B cell (primary cell): ENCODE measurements around the gene SUCLG2. TPM values are rescaled to one million over a fixed set of nuclear protein-coding genes. Genes with fewer than 3 reads are reported as not detected.

Source experiments
- ATAC-seq: fragments of 200-7000 bp; cut with Tn5 transposase; one replicate; pipeline ENCODE4 v1.10.0; 2021; ENCODE audit warnings: low read depth, mild to moderate bottlenecking, moderate number of reproducible peaks, moderate library complexity
- CTCF ChIA-PET: fragments of 350-600 bp; sonication (Branson Sonifier 250); formaldehyde crosslinking; loops from one replicate; lab custom pipeline; 2021; ENCODE audit warnings: antibody characterized with exemption, inconsistent platforms; lab: Charles Lee
- POLR2A ChIA-PET: fragments of 350-600 bp; sonication (Branson Sonifier 250); formaldehyde crosslinking; loops from one replicate; lab custom pipeline; 2021; ENCODE audit warnings: antibody characterized with exemption; lab: Charles Lee
- DNase-seq: peaks from one replicate; pipeline ENCODE4 v3.0.0; 2013
- H2AFZ ChIP-seq: 2 replicates; pipeline ENCODE4 v1.6.1; 2012; ENCODE audit warnings: mild to moderate bottlenecking, low read depth, low read length; ENCODE audit not compliant: insufficient read depth, poor library complexity, severe bottlenecking
- H3K27ac ChIP-seq, 2 donors: 1 replicate in 1 of 2; 2 replicates in 1 of 2; pipeline ENCODE4 v1.5.1; 2012 to 2013; ENCODE audit warnings: low read length in 2 of 2, mild to moderate bottlenecking in 2 of 2, moderate library complexity in 1 of 2
- H3K27me3 ChIP-seq, 4 experiments: fragments of 200-600 bp in 1 of 4; sonication (generic) in 1 of 4; replicated peaks in 1 of 4; 1 replicate in 2 of 4; 2 replicates in 2 of 4; pipeline versions ENCODE4 v1.6.1 to v1.7.0; 2013 to 2016; ENCODE audit warnings: low read length in 3 of 4, mild to moderate bottlenecking in 2 of 4, mixed read lengths in 1 of 4, moderate library complexity in 1 of 4; ENCODE audit not compliant: insufficient read depth in 4 of 4, control insufficient read depth in 3 of 4; ENCODE audit errors: control extremely low read depth in 1 of 4
- H3K36me3 ChIP-seq, 2 experiments: replicated peaks in 1 of 2; 1 replicate in 1 of 2; 2 replicates in 1 of 2; pipeline versions ENCODE4 v1.6.1 to v1.7.1; 2013; ENCODE audit warnings: low read length in 1 of 2; ENCODE audit not compliant: insufficient read depth in 2 of 2, control insufficient read depth in 1 of 2; ENCODE audit errors: control extremely low read depth in 1 of 2, extremely low read depth in 1 of 2
- H3K4me1 ChIP-seq, 2 donors: fragments of 200-600 bp in 1 of 2; sonication (generic) in 1 of 2; 1 replicate in 1 of 2; 2 replicates in 1 of 2; pipeline versions ENCODE4 v1.5.1 to v1.6.1; 2013 to 2017; ENCODE audit warnings: low read length in 2 of 2; ENCODE audit not compliant: control insufficient read depth in 2 of 2, insufficient read depth in 2 of 2
- H3K4me2 ChIP-seq: replicated peaks from 2 replicates; pipeline ENCODE3; 2012; ENCODE audit warnings: mild to moderate bottlenecking, low read depth, low read length; ENCODE audit not compliant: poor library complexity, severe bottlenecking
- H3K4me3 ChIP-seq, 5 experiments: fragments of 200-600 bp in 1 of 5; sonication (generic) in 1 of 5; 1 replicate in 3 of 5; 2 replicates in 2 of 5; pipeline versions ENCODE4 v1.5.1 to v1.7.0; 2011 to 2016; ENCODE audit warnings: low read length in 4 of 5, mild to moderate bottlenecking in 4 of 5, low read depth in 2 of 5, control low read depth in 1 of 5, moderate library complexity in 1 of 5; ENCODE audit not compliant: insufficient read depth in 1 of 5; ENCODE audit errors: control extremely low read depth in 1 of 5, extremely low read depth in 1 of 5
- H3K79me2 ChIP-seq: fragments of 200-600 bp; sonication (generic); one replicate; pipeline ENCODE4 v1.6.0; 2016; ENCODE audit warnings: low read length; ENCODE audit not compliant: control insufficient read depth, insufficient read depth
- H3K9ac ChIP-seq: fragments of 200-600 bp; sonication (generic); 2 replicates; pipeline ENCODE4 v1.6.1; 2017; ENCODE audit warnings: mild to moderate bottlenecking, low read length, moderate library complexity
- H3K9me3 ChIP-seq, 3 donors: one replicate each; pipeline versions ENCODE4 v1.6.1 to v1.7.1; 2013; ENCODE audit warnings: low read length in 2 of 3; ENCODE audit not compliant: control insufficient read depth in 2 of 3, insufficient read depth in 1 of 3; ENCODE audit errors: control extremely low read depth in 1 of 3
- H4K20me1 ChIP-seq: 2 replicates; pipeline ENCODE4 v1.6.0; 2012; ENCODE audit warnings: mild to moderate bottlenecking, low read length; ENCODE audit not compliant: insufficient read depth, control insufficient read depth, poor library complexity, severe bottlenecking
- H3K27ac Mint-ChIP-seq: one replicate; pipeline ENCODE4 v1.8.0; 2021; ENCODE audit warnings: mixed read lengths
- H3K27me3 Mint-ChIP-seq: one replicate; pipeline ENCODE4 v1.8.0; 2021; ENCODE audit warnings: mixed read lengths
- H3K4me1 Mint-ChIP-seq: one replicate; pipeline ENCODE4 v1.8.0; 2021; ENCODE audit warnings: mixed read lengths
- H3K4me3 Mint-ChIP-seq: one replicate; pipeline ENCODE4 v1.8.0; 2021; ENCODE audit warnings: mixed read lengths
- H3K9me3 Mint-ChIP-seq: one replicate; pipeline ENCODE4 v1.8.0; 2022; ENCODE audit warnings: mixed read lengths; ENCODE audit not compliant: insufficient read depth
- CTCF ChIP-seq: fragments of 200-600 bp; IDR thresholded peaks from one replicate; pipeline ENCODE4 v1.8.0; 2022; ENCODE audit warnings: antibody characterized with exemption, mild to moderate bottlenecking
- EZH2 ChIP-seq: IDR thresholded peaks from 2 replicates; pipeline ENCODE4 v1.6.1; 2012; ENCODE audit warnings: borderline replicate concordance, low read depth, mild to moderate bottlenecking, moderate library complexity, low read length; ENCODE audit not compliant: insufficient read depth, poor library complexity, severe bottlenecking
- WGBS: methylation state at CpG from one replicate; pipeline ENCODE4 v1.1.5; 2013; ENCODE audit warnings: missing lambda C conversion rate; ENCODE audit not compliant: insufficient coverage; 5-methylcytosine and 5-hydroxymethylcytosine counted together
- intact Hi-C: fragments of 100-400 bp; cut with micrococcal nuclease; formaldehyde crosslinking; loops from one replicate; pipeline ENCODE4 v1.10.0; 2022
- polyA plus RNA-seq: library from polyadenylated mRNA; depleted of rRNA; stranded (reverse); fragments of >200 nt; gene quantifications from 2 replicates; pipeline ENCODE4 v1.2.3, GENCODE V29; 2012
- total RNA-seq, 2 donors: library from RNA; stranded (reverse); fragments of 120-200 nt in 1 of 2; gene quantifications; 1 replicate in 1 of 2; 2 replicates in 1 of 2; pipeline versions ENCODE4 v1.2.3 to v1.2.4, GENCODE V29; 2013 to 2022

The SUCLG2 gene
- total and polyA plus RNA-seq, 2 donors (not counting 1 experiment from before 2014, with no cell fraction given), result 9.1 to 35.8 TPM

- peaks cover 0 to 3% of the 10 kb centered on the region in 2 donors for H3K4me1 ChIP-seq
These were observed 38.4 kb downstream of the SUCLG2 start for GRCh38 chr3:67616046-67616445.

GRCh38 chr3:67614195-67614594, 40.2 kb downstream of the SUCLG2 start:
- 100% methylated on average over 1 of the region's 3 CpGs for WGBS
- Mint-ChIP-seq H3K27me3 (no peaks in the 10 kb centered on the region), H3K4me1 (peaks cover 16% of the 10 kb centered on the region), H3K9me3 (peaks cover 2% of the 10 kb centered on the region), H3K4me3 (no peak overlapping the region), H3K27ac (no peak overlapping the region)
- peaks cover 7 to 36% of the 10 kb centered on the region in 2 experiments for H3K36me3 ChIP-seq
- H3K27me3 ChIP-seq, result no peaks in the 10 kb centered on the region
- no peak overlapping the region for H3K4me3 ChIP-seq
- no peak overlapping the region for H3K27ac ChIP-seq
- H3K9ac ChIP-seq, result no peak overlapping the region
- H3K9me3 ChIP-seq, result no peaks in the 10 kb centered on the region
- intact Hi-C loops, result no loop called here
- TF ChIP-seq CTCF, result no peak
- no peak for TF ChIP-seq EZH2
- H4K20me1 ChIP-seq, result peaks cover 25% of the 10 kb centered on the region
- ChIA-PET POLR2A (no interaction called here), CTCF (no interaction called here)
- peaks cover 0 to 3% of the 10 kb centered on the region in 2 donors for H3K4me1 ChIP-seq
- no peak for DNase-seq
- H2AFZ ChIP-seq, result no peak overlapping the region
- no peak for ATAC-seq
- peaks cover 53% of the 10 kb centered on the region for H3K79me2 ChIP-seq
- H3K4me2 ChIP-seq, result no peak overlapping the region

More at GRCh38 chr3:67616046-67616445, 38.4 kb downstream of the SUCLG2 start:
- Histone ChIP-seq H3K9me3 (no peaks in the 10 kb centered on the region), H3K4me3 (no peak overlapping the region), H3K9ac (no peak overlapping the region), H3K36me3 (peaks cover 16 to 36% of the 10 kb centered on the region in 2 experiments), H4K20me1 (peaks cover 35% of the 10 kb centered on the region), H3K27ac (no peak overlapping the region), H3K79me2 (peaks cover 54% of the 10 kb centered on the region), H3K27me3 (no peaks in the 10 kb centered on the region), H2AFZ (no peak overlapping the region), H3K4me2 (no peak overlapping the region)
- WGBS, result 80% methylated on average over 2 of the region's 2 CpGs
- no peak for TF ChIP-seq EZH2
- no peak for TF ChIP-seq CTCF
- H3K4me1 Mint-ChIP-seq, result peaks cover 21% of the 10 kb centered on the region
- ChIA-PET CTCF (interaction anchor here (0.6 kb wide), 1 partner anchor 65 kb away, joined by 3 read pairs; no protein-coding TSS in a partner anchor), POLR2A (no interaction called here)
- intact Hi-C loops, result no loop called here
- H3K27ac Mint-ChIP-seq, result no peak overlapping the region
- no peak for ATAC-seq
- no peak overlapping the region for H3K4me3 Mint-ChIP-seq
- peaks cover 2% of the 10 kb centered on the region for H3K9me3 Mint-ChIP-seq
- H3K27me3 Mint-ChIP-seq, result no peaks in the 10 kb centered on the region
- no peak for DNase-seq
